ENCODE data around the gene SPATA13.
A peak's percentile ranks its signal among the peaks of the same experiment; 100 is the strongest.

SPATA13 gene

DNA sequence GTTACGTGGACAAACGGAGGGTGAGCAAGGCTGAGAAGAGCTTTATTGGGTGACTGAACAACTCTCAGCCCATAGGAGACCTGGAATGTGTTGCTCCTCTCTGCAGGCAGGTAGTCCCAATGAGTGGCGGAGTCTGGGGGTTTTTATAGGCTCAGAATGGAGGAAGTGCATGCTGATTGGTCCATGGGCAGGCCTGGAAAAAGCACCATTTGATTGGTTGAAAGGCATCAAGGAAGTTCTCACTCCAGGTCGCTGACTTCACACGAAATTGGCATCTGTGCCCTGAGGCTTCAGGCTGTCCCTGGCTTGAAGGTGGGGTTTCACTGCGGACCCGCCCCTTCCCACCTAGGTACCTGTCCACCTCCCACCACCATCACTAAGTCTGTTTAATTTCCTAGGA is 65.4 kb downstream of the SPATA13 start:
- Histone ChIP-seq H3K4me1 (ENCODE audit: control insufficient read depth in 5 of 5, insufficient read depth in 5 of 5, low read length in 5 of 5) (peaks cover 0 to 11% (median 0%) of the 10 kb centered on the region in 5 donors), H3K27ac (ENCODE audit: low read depth, low read length) (no peak overlapping the region), H3K9ac (ENCODE audit: low read length in 5 of 5) (no peak overlapping the region), H3K36me3 (ENCODE audit: control insufficient read depth in 5 of 5, insufficient read depth in 5 of 5, low read length in 5 of 5) (peaks cover 0 to 6% (median 0%) of the 10 kb centered on the region in 5 donors), H3K4me3 (ENCODE audit: low read depth in 1 of 5, low read length in 5 of 5) (no peak overlapping the region), H3K9me3 (ENCODE audit: control insufficient read depth in 5 of 5, low read length in 5 of 5) (no peaks in the 10 kb centered on the region), H3K27me3 (ENCODE audit: control insufficient read depth in 5 of 5, insufficient read depth in 4 of 5, low read length in 5 of 5) (peaks cover 0 to 4% (median 0%) of the 10 kb centered on the region in 5 donors)

DNA sequence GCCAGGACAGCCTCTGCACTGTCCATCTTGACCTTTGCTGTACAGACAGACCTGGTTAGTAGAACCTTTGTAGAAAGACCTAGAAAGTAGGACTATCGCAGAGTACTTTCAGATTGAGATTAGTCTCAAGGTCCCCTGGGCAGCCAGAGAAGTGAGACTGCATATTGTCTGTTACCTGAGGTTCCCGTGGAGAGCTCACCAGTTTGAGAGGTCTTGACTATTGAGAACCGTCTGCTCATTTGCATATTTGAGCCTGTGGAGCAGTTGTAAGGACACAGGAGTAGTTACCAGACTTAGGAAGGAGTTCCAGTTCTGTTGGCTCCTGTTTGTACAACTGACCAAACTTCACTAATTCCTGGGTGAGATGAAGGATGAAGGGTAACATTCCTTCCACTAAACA is 66.2 kb downstream of the SPATA13 start:
- Histone ChIP-seq H3K4me1 (ENCODE audit: control insufficient read depth in 5 of 5, insufficient read depth in 5 of 5, low read length in 5 of 5) (peaks cover 0 to 11% (median 0%) of the 10 kb centered on the region in 5 donors), H3K27me3 (ENCODE audit: control insufficient read depth in 5 of 5, insufficient read depth in 4 of 5, low read length in 5 of 5) (peaks cover 0 to 4% (median 0%) of the 10 kb centered on the region in 5 donors)

DNA sequence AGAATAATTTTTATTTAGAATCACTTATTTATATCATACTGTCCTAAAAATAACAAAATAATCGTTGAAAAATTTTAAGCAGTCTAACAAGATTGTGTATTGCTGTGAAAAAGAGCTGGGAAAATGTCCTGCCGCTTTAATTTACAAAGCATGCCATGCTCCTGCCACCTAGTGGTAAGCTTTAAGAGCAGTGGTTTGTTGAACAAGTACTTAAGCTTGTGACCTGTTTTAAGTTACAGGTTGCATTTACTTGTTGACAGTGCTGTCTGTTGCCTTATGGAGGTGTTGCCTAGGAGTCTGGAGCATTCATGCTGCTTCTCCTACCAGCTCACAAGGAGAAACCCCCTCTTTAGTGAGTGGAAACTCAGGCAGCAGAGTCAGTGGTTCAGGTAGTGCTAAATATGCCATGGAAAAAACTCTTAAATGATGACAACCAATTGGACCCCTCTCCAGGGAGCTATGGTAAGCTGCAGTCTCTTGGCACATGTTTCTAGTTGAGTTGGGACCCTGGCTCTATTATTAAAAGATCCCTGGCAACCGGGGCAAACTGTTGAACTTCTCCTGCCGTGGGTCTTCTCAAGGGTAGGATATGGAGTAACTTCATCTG is 68.4 kb downstream of the SPATA13 start:
- peaks cover 0 to 6% (median 0%) of the 10 kb centered on the region in 5 donors for H3K4me1 ChIP-seq (ENCODE audit: control insufficient read depth in 5 of 5, insufficient read depth in 5 of 5, low read length in 5 of 5)
- H3K9me3 ChIP-seq (ENCODE audit: control insufficient read depth in 5 of 5, low read length in 5 of 5): no peaks in the 10 kb centered on the region
- H3K4me3 ChIP-seq (ENCODE audit: low read depth in 1 of 5, low read length in 5 of 5): no peak overlapping the region
- no peaks in the 10 kb centered on the region for H3K27me3 ChIP-seq (ENCODE audit: control insufficient read depth in 5 of 5, insufficient read depth in 4 of 5, low read length in 5 of 5)
- no peak overlapping the region for H3K27ac ChIP-seq (ENCODE audit: low read depth, low read length)
- no peak overlapping the region for H3K9ac ChIP-seq (ENCODE audit: low read length in 5 of 5)
- H3K36me3 ChIP-seq (ENCODE audit: control insufficient read depth in 5 of 5, insufficient read depth in 5 of 5, low read length in 5 of 5): peaks cover 0 to 2% (median 0%) of the 10 kb centered on the region in 5 donors

More for the DNA sequence above, 66.2 kb downstream of the SPATA13 start:
- Histone ChIP-seq H3K9ac (ENCODE audit: low read length in 5 of 5) (no peak overlapping the region), H3K4me3 (ENCODE audit: low read depth in 1 of 5, low read length in 5 of 5) (no peak overlapping the region), H3K27ac (ENCODE audit: low read depth, low read length) (no peak overlapping the region), H3K36me3 (ENCODE audit: control insufficient read depth in 5 of 5, insufficient read depth in 5 of 5, low read length in 5 of 5) (peaks cover 0 to 6% (median 0%) of the 10 kb centered on the region in 5 donors), H3K9me3 (ENCODE audit: control insufficient read depth in 5 of 5, low read length in 5 of 5) (no peaks in the 10 kb centered on the region)

DNA sequence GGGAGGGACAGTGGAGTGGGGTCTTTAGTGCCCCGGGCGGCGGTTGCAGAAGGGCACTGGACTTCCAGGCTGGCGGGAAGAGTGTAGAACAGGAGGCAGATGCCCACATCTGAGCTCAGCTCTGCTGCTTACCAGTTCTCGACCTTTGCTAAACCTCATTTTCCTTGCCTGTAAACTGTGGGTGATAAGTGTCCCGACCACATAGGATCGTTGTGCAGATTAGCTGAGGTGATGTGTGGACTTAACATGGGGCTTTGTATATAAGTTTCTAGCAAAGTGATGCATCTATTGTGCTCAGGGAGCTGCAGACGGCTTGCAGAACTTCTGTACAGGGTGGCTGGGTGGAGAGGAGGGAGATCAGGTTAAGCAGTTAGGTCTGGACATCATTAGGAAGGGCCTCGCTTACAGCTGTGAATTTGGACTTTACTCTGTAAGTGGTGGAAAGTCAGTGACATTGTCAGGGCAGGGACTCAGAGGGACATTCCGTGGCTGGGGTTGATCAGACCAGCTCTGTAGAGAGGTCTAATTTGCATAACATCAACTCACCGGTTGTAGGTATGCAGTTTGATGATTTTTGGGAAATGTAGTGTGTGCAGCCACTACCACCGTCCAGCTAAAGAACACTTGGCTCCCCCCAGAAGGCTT is 70.0 kb downstream of the SPATA13 start:
- no peaks in the 10 kb centered on the region for H3K9me3 ChIP-seq (ENCODE audit: control insufficient read depth in 5 of 5, low read length in 5 of 5)
- no peak overlapping the region for H3K27ac ChIP-seq (ENCODE audit: low read depth, low read length)
- H3K9ac ChIP-seq (ENCODE audit: low read length in 5 of 5): no peak overlapping the region
- H3K36me3 ChIP-seq (ENCODE audit: control insufficient read depth in 5 of 5, insufficient read depth in 5 of 5, low read length in 5 of 5): no peaks in the 10 kb centered on the region
- H3K4me3 ChIP-seq (ENCODE audit: low read depth in 1 of 5, low read length in 5 of 5): no peak overlapping the region
- H3K27me3 ChIP-seq (ENCODE audit: control insufficient read depth in 5 of 5, insufficient read depth in 4 of 5, low read length in 5 of 5): no peaks in the 10 kb centered on the region
- H3K4me1 ChIP-seq (ENCODE audit: control insufficient read depth in 5 of 5, insufficient read depth in 5 of 5, low read length in 5 of 5): no peaks in the 10 kb centered on the region

DNA sequence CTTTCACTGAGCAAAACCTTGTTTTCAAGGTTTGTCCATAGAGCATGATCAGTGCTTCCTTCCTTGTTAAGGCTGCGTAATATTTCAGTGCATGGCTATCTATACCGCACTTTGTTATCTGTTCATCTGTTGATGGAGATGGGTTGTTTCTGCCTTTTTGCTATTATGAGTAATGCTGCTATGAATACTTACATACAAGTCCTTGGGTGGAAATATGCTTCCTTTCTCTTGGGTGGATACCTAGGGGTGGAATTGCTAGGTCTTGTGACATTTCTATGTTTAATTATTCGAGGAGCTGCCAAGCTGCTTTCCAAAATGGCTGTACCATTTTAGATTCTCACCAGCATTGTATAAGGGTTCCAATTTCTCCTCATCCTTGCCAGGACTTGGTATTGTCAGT is 70.9 kb downstream of the SPATA13 start:
- no peak overlapping the region for H3K9ac ChIP-seq (ENCODE audit: low read length in 5 of 5)
- no peaks in the 10 kb centered on the region for H3K9me3 ChIP-seq (ENCODE audit: control insufficient read depth in 5 of 5, low read length in 5 of 5)
- no peak overlapping the region for H3K4me3 ChIP-seq (ENCODE audit: low read depth in 1 of 5, low read length in 5 of 5)
- no peaks in the 10 kb centered on the region for H3K4me1 ChIP-seq (ENCODE audit: control insufficient read depth in 5 of 5, insufficient read depth in 5 of 5, low read length in 5 of 5)
- H3K27me3 ChIP-seq (ENCODE audit: control insufficient read depth in 5 of 5, insufficient read depth in 4 of 5, low read length in 5 of 5): no peaks in the 10 kb centered on the region
- H3K27ac ChIP-seq (ENCODE audit: low read depth, low read length): no peak overlapping the region
- no peaks in the 10 kb centered on the region for H3K36me3 ChIP-seq (ENCODE audit: control insufficient read depth in 5 of 5, insufficient read depth in 5 of 5, low read length in 5 of 5)

DNA sequence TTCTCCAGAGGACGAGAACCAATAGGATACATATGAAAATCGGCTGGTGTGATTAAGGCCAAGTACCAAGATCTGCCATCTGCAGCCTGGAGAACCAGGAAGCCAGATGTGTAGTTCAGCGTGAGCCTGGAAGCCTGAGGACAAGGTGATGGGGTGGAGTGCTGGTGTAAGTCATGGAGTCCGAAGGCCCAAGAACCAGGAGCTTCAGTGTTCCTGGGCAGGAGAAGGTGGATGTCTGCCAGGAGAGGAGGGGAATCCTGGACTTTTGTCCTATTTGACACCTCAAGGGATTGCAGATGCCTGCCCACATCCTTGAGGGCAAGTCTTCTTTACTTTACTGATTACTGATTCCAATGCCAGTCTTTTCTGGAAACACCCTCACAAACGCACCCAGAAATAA is 71.5 kb downstream of the SPATA13 start:
- H3K36me3 ChIP-seq (ENCODE audit: control insufficient read depth in 5 of 5, insufficient read depth in 5 of 5, low read length in 5 of 5): no peaks in the 10 kb centered on the region
- H3K9ac ChIP-seq (ENCODE audit: low read length in 5 of 5): no peak overlapping the region
- no peak overlapping the region for H3K4me3 ChIP-seq (ENCODE audit: low read depth in 1 of 5, low read length in 5 of 5)
- no peaks in the 10 kb centered on the region for H3K9me3 ChIP-seq (ENCODE audit: control insufficient read depth in 5 of 5, low read length in 5 of 5)
- no peaks in the 10 kb centered on the region for H3K4me1 ChIP-seq (ENCODE audit: control insufficient read depth in 5 of 5, insufficient read depth in 5 of 5, low read length in 5 of 5)
- no peaks in the 10 kb centered on the region for H3K27me3 ChIP-seq (ENCODE audit: control insufficient read depth in 5 of 5, insufficient read depth in 4 of 5, low read length in 5 of 5)
- no peak overlapping the region for H3K27ac ChIP-seq (ENCODE audit: low read depth, low read length)

DNA sequence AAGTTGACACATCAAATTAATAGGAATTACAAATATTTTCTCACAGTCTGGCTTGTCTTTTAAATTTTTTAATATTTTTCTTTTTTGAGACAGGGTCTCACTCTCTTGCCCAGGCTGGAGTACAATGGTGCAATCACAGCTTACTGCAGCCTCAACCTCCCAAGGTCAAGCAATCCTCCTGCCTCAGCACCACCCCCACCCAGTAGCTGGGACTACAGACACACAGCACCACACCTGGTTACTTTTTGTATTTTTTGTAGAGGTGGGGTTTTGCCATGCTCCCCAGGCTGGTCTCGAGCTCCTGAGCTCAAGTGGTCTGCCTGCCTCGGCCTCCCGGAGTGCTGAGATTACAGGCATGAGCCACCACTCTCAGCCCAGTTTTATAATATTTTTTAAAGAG is 72.0 kb downstream of the SPATA13 start:
- H3K4me3 ChIP-seq (ENCODE audit: low read depth in 1 of 5, low read length in 5 of 5): no peak overlapping the region
- H3K36me3 ChIP-seq (ENCODE audit: control insufficient read depth in 5 of 5, insufficient read depth in 5 of 5, low read length in 5 of 5): no peaks in the 10 kb centered on the region
- no peaks in the 10 kb centered on the region for H3K27me3 ChIP-seq (ENCODE audit: control insufficient read depth in 5 of 5, insufficient read depth in 4 of 5, low read length in 5 of 5)
- no peak overlapping the region for H3K27ac ChIP-seq (ENCODE audit: low read depth, low read length)
- no peaks in the 10 kb centered on the region for H3K9me3 ChIP-seq (ENCODE audit: control insufficient read depth in 5 of 5, low read length in 5 of 5)
- H3K4me1 ChIP-seq (ENCODE audit: control insufficient read depth in 5 of 5, insufficient read depth in 5 of 5, low read length in 5 of 5): no peaks in the 10 kb centered on the region
- no peak overlapping the region for H3K9ac ChIP-seq (ENCODE audit: low read length in 5 of 5)

DNA sequence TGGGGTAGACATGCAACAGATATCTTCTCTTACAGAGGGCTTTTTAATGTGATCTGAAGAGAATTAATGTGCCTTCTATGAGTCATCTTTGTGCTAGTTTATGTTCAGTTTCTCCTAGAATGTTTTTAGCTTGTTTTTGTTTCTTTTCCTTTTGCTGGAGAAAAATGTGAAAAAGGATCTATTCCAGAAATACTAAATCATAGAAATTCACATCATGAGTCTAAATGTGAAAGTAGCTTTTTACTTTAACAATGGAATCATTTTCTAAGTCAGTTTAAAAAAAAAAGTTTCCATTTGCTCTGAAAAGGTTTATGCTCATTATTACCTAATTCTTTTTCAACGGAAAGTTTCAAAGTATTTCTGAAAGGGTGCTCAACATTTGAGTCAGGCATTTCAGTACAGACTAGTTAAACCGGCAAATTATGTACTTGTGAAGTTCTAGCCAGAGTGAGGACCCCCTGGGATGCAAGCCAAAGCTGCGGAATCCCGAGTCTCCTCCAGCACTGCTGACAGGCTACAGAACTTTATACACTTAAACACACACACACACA is 72.9 kb downstream of the SPATA13 start:
- Histone ChIP-seq H3K4me1 (ENCODE audit: control insufficient read depth in 5 of 5, insufficient read depth in 5 of 5, low read length in 5 of 5) (no peaks in the 10 kb centered on the region), H3K9me3 (ENCODE audit: control insufficient read depth in 5 of 5, low read length in 5 of 5) (no peaks in the 10 kb centered on the region), H3K27ac (ENCODE audit: low read depth, low read length) (no peak overlapping the region), H3K4me3 (ENCODE audit: low read depth in 1 of 5, low read length in 5 of 5) (peak overlapping the region in 1 of 5 donors; percentile 17), H3K9ac (ENCODE audit: low read length in 5 of 5) (peak overlapping the region in 1 of 5 donors; percentile 10), H3K27me3 (ENCODE audit: control insufficient read depth in 5 of 5, insufficient read depth in 4 of 5, low read length in 5 of 5) (no peaks in the 10 kb centered on the region), H3K36me3 (ENCODE audit: control insufficient read depth in 5 of 5, insufficient read depth in 5 of 5, low read length in 5 of 5) (no peaks in the 10 kb centered on the region)

DNA sequence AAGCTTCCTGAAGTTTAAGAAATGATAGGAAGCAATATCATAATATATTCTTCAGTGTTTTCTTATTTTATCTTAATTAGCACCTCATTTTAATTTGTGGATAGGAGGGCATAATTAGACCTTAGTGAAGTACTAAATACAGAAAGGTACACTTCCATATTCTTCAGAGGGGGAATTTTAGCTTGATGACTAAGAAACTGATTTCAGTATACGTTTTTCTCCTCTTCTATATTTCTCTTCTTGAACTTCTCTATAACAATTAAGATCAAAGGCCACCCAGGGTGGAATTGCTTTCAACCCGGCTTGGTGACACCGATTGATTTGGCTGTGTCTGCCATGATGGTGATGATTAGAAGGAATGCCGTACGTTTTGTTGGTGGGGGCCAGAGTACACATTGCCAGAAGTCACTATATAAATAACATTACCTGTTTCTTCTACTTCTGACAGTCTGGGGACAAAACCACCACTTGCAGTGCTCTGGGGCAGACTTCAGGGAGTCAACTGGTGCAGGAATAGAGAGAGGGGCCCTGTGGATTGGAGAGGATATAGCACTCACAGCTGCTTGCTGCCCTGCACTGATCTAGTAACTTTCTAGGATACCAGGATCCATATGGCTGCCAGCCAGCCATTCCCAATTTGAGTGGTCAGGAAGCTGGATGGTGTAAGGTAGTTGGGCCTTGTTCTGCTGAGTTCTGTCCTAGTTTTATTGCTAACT is 73.8 kb downstream of the SPATA13 start:
- H3K9ac ChIP-seq (ENCODE audit: low read length in 5 of 5): no peak overlapping the region
- H3K36me3 ChIP-seq (ENCODE audit: control insufficient read depth in 5 of 5, insufficient read depth in 5 of 5, low read length in 5 of 5): no peaks in the 10 kb centered on the region
- no peaks in the 10 kb centered on the region for H3K9me3 ChIP-seq (ENCODE audit: control insufficient read depth in 5 of 5, low read length in 5 of 5)
- no peak overlapping the region for H3K4me3 ChIP-seq (ENCODE audit: low read depth in 1 of 5, low read length in 5 of 5)
- H3K27me3 ChIP-seq (ENCODE audit: control insufficient read depth in 5 of 5, insufficient read depth in 4 of 5, low read length in 5 of 5): no peaks in the 10 kb centered on the region
- H3K27ac ChIP-seq (ENCODE audit: low read depth, low read length): no peak overlapping the region
- no peaks in the 10 kb centered on the region for H3K4me1 ChIP-seq (ENCODE audit: control insufficient read depth in 5 of 5, insufficient read depth in 5 of 5, low read length in 5 of 5)

DNA sequence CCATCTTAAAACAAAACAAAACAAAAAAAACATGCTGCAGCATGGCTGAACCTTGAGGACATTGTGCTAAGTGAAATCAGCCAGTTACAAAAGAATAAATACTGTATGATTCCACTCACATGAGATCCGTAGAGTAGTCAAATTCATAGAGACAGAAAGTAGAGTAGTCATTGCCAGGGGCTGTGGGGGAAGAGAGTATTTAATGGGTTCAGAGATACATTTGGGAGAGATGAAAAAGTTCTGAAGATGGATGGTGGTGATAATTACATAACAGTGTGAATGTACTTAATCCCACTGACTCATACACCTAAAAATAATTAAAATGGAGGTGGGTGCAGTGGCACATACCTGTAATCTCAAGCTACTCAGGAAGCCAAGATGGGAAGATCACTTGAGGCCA is 76.8 kb downstream of the SPATA13 start:
- Histone ChIP-seq H3K9me3 (ENCODE audit: control insufficient read depth in 5 of 5, low read length in 5 of 5) (no peaks in the 10 kb centered on the region), H3K36me3 (ENCODE audit: control insufficient read depth in 5 of 5, insufficient read depth in 5 of 5, low read length in 5 of 5) (no peaks in the 10 kb centered on the region), H3K27ac (ENCODE audit: low read depth, low read length) (no peak overlapping the region), H3K9ac (ENCODE audit: low read length in 5 of 5) (no peak overlapping the region), H3K4me3 (ENCODE audit: low read depth in 1 of 5, low read length in 5 of 5) (no peak overlapping the region), H3K27me3 (ENCODE audit: control insufficient read depth in 5 of 5, insufficient read depth in 4 of 5, low read length in 5 of 5) (no peaks in the 10 kb centered on the region), H3K4me1 (ENCODE audit: control insufficient read depth in 5 of 5, insufficient read depth in 5 of 5, low read length in 5 of 5) (no peaks in the 10 kb centered on the region)

Measured in subcutaneous abdominal adipose tissue (tissue), 5 donors.